Coronary artery (tissue), 2 donors: ENCODE data around the gene CEP97.
"Not testable (repeated sequence)": the region's sequence is repeated elsewhere in the genome, so short reads cannot be mapped to it uniquely, and the experiment has no call there.

Experiments used
- DNase-seq: peaks from one replicate; pipeline ENCODE4 v3.0.0-alpha.2; 2017; ENCODE audit warnings: low spot score
- H3K27ac ChIP-seq, 2 donors: fragments of 200-600 bp; sonication (generic); one replicate each; pipeline ENCODE4 v1.5.1; 2016 to 2019
- H3K4me3 ChIP-seq: fragments of 200-600 bp; sonication (generic); 2 replicates; pipeline ENCODE4 v1.5.1; 2016; ENCODE audit warnings: mild to moderate bottlenecking, moderate library complexity
- TF ChIP-seq, protein P1 (sequence below): fragments of 200-600 bp; sonication (generic); IDR thresholded peaks from one replicate; pipeline ENCODE4 v1.5.1; 2019; ENCODE audit warnings: antibody characterized with exemption

The CEP97 gene

DNA sequence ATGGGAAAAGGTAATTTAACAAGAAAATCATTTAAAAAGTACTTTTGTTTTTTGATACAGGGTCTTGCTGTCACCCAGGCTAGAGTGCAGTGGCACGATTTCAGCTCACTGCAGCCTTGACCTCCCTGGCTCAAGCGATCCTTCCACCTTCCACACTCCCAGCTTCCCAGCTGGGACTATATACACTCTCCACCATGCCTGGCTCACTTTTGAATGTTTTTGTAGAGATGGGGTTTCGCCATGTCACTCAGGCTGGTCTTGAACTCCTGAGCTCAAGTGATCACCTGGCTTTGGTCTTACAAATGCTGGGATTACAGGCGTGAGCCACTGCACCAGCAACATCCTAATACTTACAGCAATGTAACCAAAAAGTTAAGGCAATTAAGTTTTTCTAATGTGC is 43.9 kb upstream of the CEP97 start:
- Histone ChIP-seq H3K4me3 (no peak overlapping the region), H3K27ac (no peak overlapping the region)
- no peak for DNase-seq
- TF ChIP-seq, protein P1, sequence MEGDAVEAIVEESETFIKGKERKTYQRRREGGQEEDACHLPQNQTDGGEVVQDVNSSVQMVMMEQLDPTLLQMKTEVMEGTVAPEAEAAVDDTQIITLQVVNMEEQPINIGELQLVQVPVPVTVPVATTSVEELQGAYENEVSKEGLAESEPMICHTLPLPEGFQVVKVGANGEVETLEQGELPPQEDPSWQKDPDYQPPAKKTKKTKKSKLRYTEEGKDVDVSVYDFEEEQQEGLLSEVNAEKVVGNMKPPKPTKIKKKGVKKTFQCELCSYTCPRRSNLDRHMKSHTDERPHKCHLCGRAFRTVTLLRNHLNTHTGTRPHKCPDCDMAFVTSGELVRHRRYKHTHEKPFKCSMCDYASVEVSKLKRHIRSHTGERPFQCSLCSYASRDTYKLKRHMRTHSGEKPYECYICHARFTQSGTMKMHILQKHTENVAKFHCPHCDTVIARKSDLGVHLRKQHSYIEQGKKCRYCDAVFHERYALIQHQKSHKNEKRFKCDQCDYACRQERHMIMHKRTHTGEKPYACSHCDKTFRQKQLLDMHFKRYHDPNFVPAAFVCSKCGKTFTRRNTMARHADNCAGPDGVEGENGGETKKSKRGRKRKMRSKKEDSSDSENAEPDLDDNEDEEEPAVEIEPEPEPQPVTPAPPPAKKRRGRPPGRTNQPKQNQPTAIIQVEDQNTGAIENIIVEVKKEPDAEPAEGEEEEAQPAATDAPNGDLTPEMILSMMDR = no peak

DNA sequence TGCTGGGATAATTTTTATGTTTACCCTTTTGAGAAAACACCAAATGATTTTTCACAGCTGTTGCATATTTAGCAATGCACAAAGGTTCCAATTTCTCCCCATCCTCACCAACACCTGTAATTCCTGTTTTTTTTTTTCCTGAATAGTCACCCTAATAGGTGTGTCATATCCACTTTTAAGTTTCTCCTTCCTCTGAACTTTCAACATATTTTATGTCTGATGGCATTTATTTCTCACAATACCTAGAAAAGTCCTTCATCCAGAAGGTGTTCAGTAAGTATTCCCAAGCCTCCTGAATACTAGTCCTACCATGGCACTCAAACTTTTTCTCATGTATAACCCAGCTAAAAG is 39.4 kb upstream of the CEP97 start:
- DNase-seq = no peak
- H3K27ac ChIP-seq = peak overlapping the region; percentile 94 to 95
- peak overlapping the region; percentile 91 for H3K4me3 ChIP-seq
- TF ChIP-seq, protein P1 = no peak

DNA sequence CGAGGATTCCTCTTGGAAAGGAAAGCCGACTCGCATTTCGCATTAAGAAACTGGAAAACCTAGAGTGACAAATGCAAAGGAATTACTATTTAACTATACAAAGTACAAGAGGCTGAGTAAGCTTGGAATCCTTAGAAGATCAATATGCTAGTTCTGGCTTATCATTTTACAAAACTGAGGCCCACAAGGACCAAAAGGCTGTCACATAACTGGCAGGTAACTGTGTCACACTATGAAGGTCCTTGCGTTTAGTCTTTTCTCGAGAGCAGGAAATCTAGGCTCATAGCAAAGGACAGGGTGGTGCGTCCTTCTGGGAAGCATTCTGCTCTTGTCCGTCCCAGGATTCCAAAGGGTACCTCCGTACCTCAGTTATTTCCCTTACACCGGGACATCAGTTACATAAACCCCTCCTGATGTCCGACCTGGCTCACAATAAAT is 38.5 kb upstream of the CEP97 start:
- Histone ChIP-seq H3K4me3 (peak overlapping the region; percentile 91), H3K27ac (peak overlapping the region; percentile 94 to 95)
- no peak for DNase-seq
- TF ChIP-seq, protein P1 = no peak

DNA sequence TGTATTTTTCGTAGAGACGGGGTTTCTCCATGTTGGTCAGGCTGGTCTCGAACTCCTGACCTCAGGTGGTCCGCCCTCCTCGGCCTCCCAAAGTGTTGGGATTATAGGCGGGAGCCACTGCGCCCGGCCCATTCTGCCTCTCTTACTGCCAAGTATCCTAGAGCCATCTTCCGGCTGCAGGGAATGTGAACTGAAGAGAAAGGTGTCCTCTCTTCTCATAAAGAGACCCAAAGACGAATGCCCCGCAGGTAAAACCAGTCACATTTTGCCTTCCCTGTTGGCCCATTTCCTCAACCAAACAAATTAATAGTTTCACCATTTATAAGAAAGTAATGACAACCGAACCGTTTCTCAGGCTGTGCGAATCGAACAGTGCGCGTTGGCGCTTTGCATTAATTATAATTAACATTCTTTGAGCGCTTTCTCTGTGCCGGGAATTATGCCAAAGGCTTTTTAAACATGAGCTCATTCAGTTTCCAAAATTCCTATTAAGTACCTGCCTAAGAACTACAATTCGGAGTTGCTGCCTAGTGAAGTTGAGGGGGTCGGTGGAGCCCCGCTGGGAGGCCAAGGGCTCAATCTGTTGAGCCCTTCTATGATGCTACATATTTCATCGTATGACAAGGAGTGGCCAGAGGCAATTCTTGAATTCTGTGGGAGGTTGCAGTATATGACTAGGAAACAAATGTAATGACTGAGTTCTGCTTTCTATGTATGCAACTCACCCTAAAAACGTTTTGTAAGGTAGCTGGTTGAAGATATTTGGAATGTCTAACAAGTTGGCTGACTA is 37.1 kb upstream of the CEP97 start:
- DNase-seq = no peak
- H3K27ac ChIP-seq = peak overlapping the region; percentile 94 to 95
- TF ChIP-seq, protein P1 = no peak
- peak overlapping the region; percentile 91 for H3K4me3 ChIP-seq

DNA sequence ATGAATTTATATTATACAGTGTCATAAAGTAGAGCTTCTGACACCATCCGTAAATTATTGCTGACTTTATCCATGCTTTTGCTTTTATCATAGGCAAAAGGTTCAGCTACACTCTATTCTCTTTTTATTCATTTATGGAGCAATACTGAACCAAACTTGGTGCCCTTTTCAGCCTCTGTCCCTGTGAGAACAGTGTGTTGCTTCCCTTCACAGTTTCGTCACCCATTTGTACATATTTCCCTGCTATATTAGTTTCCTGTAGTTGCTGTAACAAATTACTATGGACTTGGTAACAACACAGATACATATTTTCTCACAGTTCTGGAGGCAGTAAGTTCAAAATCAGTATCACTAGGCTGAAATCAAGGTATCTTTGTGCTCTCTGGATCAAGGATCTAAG is 35.1 kb upstream of the CEP97 start:
- TF ChIP-seq, protein P1 = no peak
- no peak for DNase-seq

DNA sequence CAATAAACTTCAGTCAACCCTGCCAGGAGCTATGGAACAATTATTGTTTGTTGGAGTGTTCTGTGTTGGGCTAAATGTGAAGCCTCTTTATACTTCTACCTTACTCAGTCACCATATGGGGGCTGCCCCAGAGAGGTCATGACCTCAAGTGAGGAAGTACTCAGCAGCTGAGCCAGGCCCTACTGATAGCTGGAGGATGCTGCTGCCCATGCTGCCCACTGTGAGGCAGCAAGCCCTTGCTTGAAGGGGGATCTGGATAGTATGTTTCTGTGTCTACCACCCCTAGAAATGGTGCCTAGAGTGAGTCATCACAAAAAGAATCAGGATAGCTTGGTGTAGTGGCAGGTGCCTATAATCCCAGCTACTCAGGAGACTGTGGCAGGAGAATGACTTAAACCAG is 33.4 kb upstream of the CEP97 start:
- TF ChIP-seq, protein P1 = no peak
- Histone ChIP-seq H3K27ac (no peak overlapping the region), H3K4me3 (no peak overlapping the region)
- no peak for DNase-seq

More for the DNA sequence above, 35.1 kb upstream of the CEP97 start:
- Histone ChIP-seq H3K4me3 (no peak overlapping the region), H3K27ac (no peak overlapping the region)

DNA sequence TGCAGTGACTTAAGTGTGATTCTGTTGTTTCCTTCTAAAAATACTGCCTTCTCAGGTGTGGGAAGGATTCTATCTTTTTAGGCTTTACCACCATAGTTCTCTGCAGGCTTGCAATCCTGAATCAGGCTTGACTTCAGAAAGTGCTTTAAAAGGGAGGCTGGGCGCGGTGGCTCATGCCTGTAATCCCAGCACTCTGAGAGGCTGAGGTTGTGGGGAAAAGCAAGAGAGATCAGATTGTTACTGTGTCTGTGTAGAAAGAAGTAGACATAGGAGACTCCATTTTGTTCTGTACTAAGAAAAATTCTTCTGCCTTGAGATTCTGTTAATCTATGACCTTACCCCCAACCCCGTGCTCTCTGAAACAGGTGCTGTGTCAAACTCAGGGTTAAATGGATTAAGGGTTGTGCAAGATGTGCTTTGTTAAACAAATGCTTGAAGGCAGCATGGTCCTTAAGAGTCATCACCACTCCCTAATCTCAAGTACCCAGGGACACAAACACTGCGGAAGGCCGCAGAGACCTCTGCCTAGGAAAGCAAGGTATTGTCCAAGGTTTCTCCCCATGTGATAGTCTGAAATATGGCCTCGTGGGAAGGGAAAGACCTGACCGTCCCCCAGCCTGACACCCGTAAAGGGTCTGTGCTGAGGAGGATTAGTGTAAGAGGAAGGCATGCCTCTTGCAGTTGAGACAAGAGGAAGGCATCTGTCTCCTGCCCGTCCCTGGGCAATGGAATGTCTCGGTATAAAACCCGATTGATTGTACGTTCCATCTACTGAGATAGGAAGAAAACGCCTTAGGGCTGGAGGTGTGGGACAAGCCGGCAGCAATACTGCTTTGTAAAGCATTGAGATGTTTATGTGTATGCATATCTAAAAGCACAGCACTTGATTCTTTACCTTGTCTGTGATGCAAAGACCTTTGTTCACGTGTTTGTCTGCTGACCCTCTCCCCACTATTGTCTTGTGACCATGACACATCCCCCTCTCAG is 32.4 kb upstream of the CEP97 start:
- not testable (repeated sequence) for DNase-seq, H3K4me3 ChIP-seq, H3K27ac ChIP-seq
